ENCODE measurements around the gene METTL13.

DNA sequence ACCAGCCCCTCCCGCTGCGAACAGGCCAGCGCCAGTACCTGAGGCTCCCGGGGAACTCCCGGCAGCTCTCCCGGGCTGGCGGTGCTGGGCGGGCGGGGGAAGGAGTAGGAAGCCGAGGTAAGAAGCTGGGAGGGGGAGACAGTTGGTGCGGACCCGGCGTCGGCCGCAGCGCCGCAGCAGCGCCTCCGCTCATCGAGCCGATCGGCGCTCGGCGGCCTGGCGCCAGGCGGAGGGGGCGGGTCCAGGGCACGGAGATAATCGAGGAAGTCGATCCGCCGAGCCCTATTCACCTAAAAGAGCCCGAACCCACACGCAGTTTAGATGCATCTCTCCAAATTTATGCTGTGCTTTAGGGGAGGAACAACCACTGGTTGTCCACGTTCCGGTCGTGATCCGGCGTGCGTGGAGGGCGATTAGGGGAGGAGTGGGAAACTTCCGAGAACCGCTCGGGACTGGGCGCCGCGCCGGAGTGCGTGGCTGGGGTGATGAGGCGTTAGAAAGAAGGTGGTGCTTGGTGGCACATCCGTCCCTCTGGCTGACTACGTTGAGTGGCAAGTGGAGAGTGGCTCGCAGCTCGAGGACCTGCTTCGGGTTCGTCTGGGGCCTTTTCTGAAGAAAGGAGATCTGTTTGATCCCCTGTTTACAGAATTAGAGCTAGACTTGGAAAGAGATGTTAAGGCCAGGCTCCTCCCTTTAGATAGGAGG, 39.4 kb upstream of the METTL13 start, which contains the start of gene VAMP4:
- TF ChIP-seq, protein P1, sequence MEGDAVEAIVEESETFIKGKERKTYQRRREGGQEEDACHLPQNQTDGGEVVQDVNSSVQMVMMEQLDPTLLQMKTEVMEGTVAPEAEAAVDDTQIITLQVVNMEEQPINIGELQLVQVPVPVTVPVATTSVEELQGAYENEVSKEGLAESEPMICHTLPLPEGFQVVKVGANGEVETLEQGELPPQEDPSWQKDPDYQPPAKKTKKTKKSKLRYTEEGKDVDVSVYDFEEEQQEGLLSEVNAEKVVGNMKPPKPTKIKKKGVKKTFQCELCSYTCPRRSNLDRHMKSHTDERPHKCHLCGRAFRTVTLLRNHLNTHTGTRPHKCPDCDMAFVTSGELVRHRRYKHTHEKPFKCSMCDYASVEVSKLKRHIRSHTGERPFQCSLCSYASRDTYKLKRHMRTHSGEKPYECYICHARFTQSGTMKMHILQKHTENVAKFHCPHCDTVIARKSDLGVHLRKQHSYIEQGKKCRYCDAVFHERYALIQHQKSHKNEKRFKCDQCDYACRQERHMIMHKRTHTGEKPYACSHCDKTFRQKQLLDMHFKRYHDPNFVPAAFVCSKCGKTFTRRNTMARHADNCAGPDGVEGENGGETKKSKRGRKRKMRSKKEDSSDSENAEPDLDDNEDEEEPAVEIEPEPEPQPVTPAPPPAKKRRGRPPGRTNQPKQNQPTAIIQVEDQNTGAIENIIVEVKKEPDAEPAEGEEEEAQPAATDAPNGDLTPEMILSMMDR (optimal IDR thresholded peaks at IDR 0.05 in 1 of 3, IDR thresholded peaks at IDR 0.05 in 1 of 3, conservative IDR thresholded peaks at IDR 0.05 in 1 of 3; ENCODE audit: extremely low read depth in 1 of 3, insufficient read depth in 2 of 3, low read length in 3 of 3): peak in 1 of 3 experiments; percentile 2
- no peak for TF ChIP-seq EZH2 (IDR thresholded peaks at IDR 0.05; ENCODE audit: low read length)
